H1 (cell line): ENCODE data around the gene USP20. TPM values are rescaled to one million over a fixed set of nuclear protein-coding genes. Genes with fewer than 3 reads are reported as not detected.

Experiments used
- CTCF ChIA-PET: fragments of 300-600 bp; sonication (Branson Sonifier 250); formaldehyde crosslinking; loops from one replicate; lab custom pipeline; 2021; ENCODE audit not compliant: partially characterized antibody; lab: Charles Lee
- POLR2A ChIA-PET: fragments of 300-600 bp; sonication (Branson Sonifier 250); formaldehyde crosslinking; loops from one replicate; lab custom pipeline; 2021; ENCODE audit warnings: inconsistent platforms; ENCODE audit not compliant: partially characterized antibody; lab: Charles Lee
- DNase-seq, 2 experiments: peaks; one replicate each; pipeline versions ENCODE4 v3.0.0 to v3.0.0-alpha.2; 2010 to 2022; ENCODE audit warnings: low spot score in 2 of 2, low read depth in 1 of 2, mixed read lengths in 1 of 2
- FAIRE-seq: peaks from 2 replicates; lab custom pipeline; 2011; peaks lifted over from hg19 to GRCh38; lab: Jason Lieb, UNC
- H2AFZ ChIP-seq: 2 replicates; pipeline ENCODE4 v1.8.1; 2012; ENCODE audit warnings: low read length, inconsistent platforms
- H2AK5ac ChIP-seq: 2 replicates; pipeline ENCODE4 v1.6.1; 2013; ENCODE audit warnings: low read depth, low read length
- H2BK120ac ChIP-seq: replicated peaks from 2 replicates; pipeline ENCODE3; 2013; ENCODE audit warnings: low read depth, low read length, inconsistent platforms
- H2BK12ac ChIP-seq: 2 replicates; pipeline ENCODE4 v1.6.1; 2013; ENCODE audit warnings: low read depth, low read length
- H2BK15ac ChIP-seq: 2 replicates; pipeline ENCODE4 v1.6.1; 2013; ENCODE audit warnings: low read length
- H2BK20ac ChIP-seq: 2 replicates; pipeline ENCODE4 v1.6.1; 2013; ENCODE audit warnings: low read length
- H2BK5ac ChIP-seq: 2 replicates; pipeline ENCODE4 v1.6.1; 2013; ENCODE audit warnings: low read depth, low read length
- H3K14ac ChIP-seq: 2 replicates; pipeline ENCODE4 v1.6.1; 2013; ENCODE audit warnings: inconsistent platforms; ENCODE audit not compliant: insufficient read length
- H3K18ac ChIP-seq: 2 replicates; pipeline ENCODE4 v1.6.1; 2013; ENCODE audit warnings: low read length; ENCODE audit errors: extremely low read depth
- H3K23ac ChIP-seq: 2 replicates; pipeline ENCODE4 v1.6.1; 2013; ENCODE audit warnings: inconsistent platforms; ENCODE audit not compliant: insufficient read length
- H3K23me2 ChIP-seq: 2 replicates; pipeline ENCODE4 v1.6.1; 2013; ENCODE audit warnings: low read depth, low read length
- H3K27ac ChIP-seq: 2 replicates; pipeline ENCODE4 v1.6.1; 2011; ENCODE audit warnings: low read depth, low read length, inconsistent platforms
- H3K27me3 ChIP-seq, 4 experiments: replicated peaks in 1 of 4; 1 replicate in 1 of 4; 2 replicates in 3 of 4; pipeline versions ENCODE4 v1.6.1 to v1.8.1; 2011 to 2013; ENCODE audit warnings: low read length in 3 of 4, mild to moderate bottlenecking in 3 of 4, inconsistent platforms in 2 of 4, mixed read lengths in 2 of 4, moderate library complexity in 1 of 4; ENCODE audit not compliant: control insufficient read depth in 3 of 4, insufficient read depth in 3 of 4; ENCODE audit errors: extremely low read depth in 1 of 4
- H3K36me3 ChIP-seq, 4 experiments: 2 replicates each; pipeline versions ENCODE4 v1.6.1 to v1.8.1; 2011 to 2013; ENCODE audit warnings: mild to moderate bottlenecking in 4 of 4, low read length in 3 of 4, moderate library complexity in 2 of 4, control low read depth in 1 of 4, inconsistent platforms in 1 of 4; ENCODE audit not compliant: insufficient read depth in 4 of 4, control insufficient read depth in 2 of 4
- H3K4ac ChIP-seq: replicated peaks from 2 replicates; pipeline ENCODE3; 2013; ENCODE audit warnings: low read length, low read depth, mixed read lengths, inconsistent platforms; ENCODE audit not compliant: insufficient read length
- H3K4me1 ChIP-seq, 4 experiments: replicated peaks in 1 of 4; 1 replicate in 1 of 4; 2 replicates in 3 of 4; pipeline versions ENCODE4 v1.6.1 to v1.8.1; 2011 to 2013; ENCODE audit warnings: low read length in 3 of 4, inconsistent platforms in 2 of 4, mixed read lengths in 1 of 4; ENCODE audit not compliant: insufficient read depth in 4 of 4, control insufficient read depth in 3 of 4
- H3K4me2 ChIP-seq, 2 experiments: 2 replicates each; pipeline versions ENCODE4 v1.6.1 to v1.8.1; 2011 to 2013; ENCODE audit warnings: low read depth in 2 of 2, low read length in 2 of 2, control low read depth in 1 of 2, inconsistent platforms in 1 of 2, mild to moderate bottlenecking in 1 of 2; ENCODE audit not compliant: insufficient read depth in 1 of 2
- H3K4me3 ChIP-seq, 4 experiments: fragments of 200-600, 300-600 bp in 1 of 4; sonication (generic), shearing (Covaris generic), sonication (Bioruptor Twin) in 1 of 4; 2 replicates each; pipeline versions ENCODE4 v1.5.1 to v1.8.1; 2011 to 2016; ENCODE audit warnings: low read length in 4 of 4, low read depth in 3 of 4, control low read depth in 2 of 4, inconsistent platforms in 2 of 4, mild to moderate bottlenecking in 2 of 4, mixed read lengths in 1 of 4, moderate library complexity in 1 of 4; ENCODE audit not compliant: insufficient read depth in 2 of 4; ENCODE audit errors: extremely low read depth in 1 of 4
- H3K56ac ChIP-seq: replicated peaks from 2 replicates; pipeline ENCODE3; 2013; ENCODE audit warnings: low read depth, mild to moderate bottlenecking, mixed read lengths, low read length, inconsistent platforms; ENCODE audit not compliant: insufficient read length
- H3K79me1 ChIP-seq: 2 replicates; pipeline ENCODE4 v1.6.1; 2013; ENCODE audit warnings: low read depth, low read length, control low read depth
- H3K79me2 ChIP-seq, 2 experiments: 2 replicates each; pipeline versions ENCODE4 v1.6.1 to v1.8.1; 2012 to 2013; ENCODE audit warnings: low read length in 2 of 2, mild to moderate bottlenecking in 2 of 2, inconsistent platforms in 1 of 2; ENCODE audit not compliant: insufficient read depth in 2 of 2, control insufficient read depth in 1 of 2
- H3K9ac ChIP-seq, 4 experiments: replicated peaks in 1 of 4; 1 replicate in 1 of 4; 2 replicates in 3 of 4; pipeline versions ENCODE4 v1.6.1 to v1.8.1; 2011 to 2013; ENCODE audit warnings: low read depth in 3 of 4, low read length in 3 of 4, control low read depth in 2 of 4, mild to moderate bottlenecking in 2 of 4, moderate library complexity in 2 of 4, inconsistent platforms in 1 of 4; ENCODE audit errors: extremely low read depth in 1 of 4
- H3K9me3 ChIP-seq, 2 experiments: 2 replicates each; pipeline versions ENCODE4 v1.6.1 to v1.8.1; 2012 to 2013; ENCODE audit warnings: mild to moderate bottlenecking in 2 of 2, moderate library complexity in 2 of 2, control low read depth in 1 of 2, inconsistent platforms in 1 of 2, low read depth in 1 of 2, low read length in 1 of 2, mixed read lengths in 1 of 2; ENCODE audit not compliant: insufficient read depth in 2 of 2
- H4K20me1 ChIP-seq, 2 experiments: replicated peaks in 1 of 2; 2 replicates each; pipeline versions ENCODE3 to v1.8.1; 2011 to 2013; ENCODE audit warnings: inconsistent platforms in 2 of 2, low read length in 2 of 2, mild to moderate bottlenecking in 1 of 2; ENCODE audit not compliant: insufficient read depth in 2 of 2, control insufficient read depth in 1 of 2
- H4K5ac ChIP-seq: 2 replicates; pipeline ENCODE4 v1.6.1; 2013; ENCODE audit warnings: low read length, low read depth, mixed read lengths, inconsistent platforms; ENCODE audit not compliant: insufficient read length
- H4K8ac ChIP-seq: 2 replicates; pipeline ENCODE4 v1.8.0; 2013; ENCODE audit warnings: mild to moderate bottlenecking, moderate library complexity, low read length, inconsistent platforms; ENCODE audit not compliant: insufficient read depth; ENCODE audit errors: extremely low read depth
- H4K91ac ChIP-seq: replicated peaks from 2 replicates; pipeline ENCODE3; 2013; ENCODE audit warnings: low read length, mixed read lengths, inconsistent platforms; ENCODE audit not compliant: insufficient read length
- CREB1 ChIP-seq: IDR thresholded peaks from 2 replicates; pipeline ENCODE4 v1.6.1; 2012; ENCODE audit warnings: inconsistent platforms
- HDAC6 ChIP-seq: IDR thresholded peaks from one replicate; pipeline ENCODE4 v1.7.1; 2012; ENCODE audit warnings: low read depth, mild to moderate bottlenecking, inconsistent platforms, low read length, moderate library complexity
- KDM5A ChIP-seq: fragments of 200-600 bp; IDR thresholded peaks from 2 replicates; pipeline ENCODE4 v1.7.1; 2012; ENCODE audit warnings: mild to moderate bottlenecking, low read length, inconsistent platforms, mixed read lengths
- PHF8 ChIP-seq: fragments of 200-600 bp; sonication (generic); conservative IDR thresholded peaks from 2 replicates; pipeline ENCODE4 v1.7.1; 2012; ENCODE audit warnings: low read depth, mild to moderate bottlenecking, inconsistent platforms, low read length, moderate library complexity
- POLR2AphosphoS5 ChIP-seq: IDR thresholded peaks from 2 replicates; pipeline ENCODE4 v1.6.1; 2011; ENCODE audit warnings: low read depth, low read length
- RFX5 ChIP-seq: IDR thresholded peaks from 2 replicates; pipeline ENCODE4 v1.6.1; 2011; ENCODE audit warnings: low read depth, low read length, improper control_type of control experiment, borderline replicate concordance
- SP4 ChIP-seq: IDR thresholded peaks from 2 replicates; pipeline ENCODE4 v1.6.1; 2012; ENCODE audit warnings: low read length, inconsistent platforms
- TAF7 ChIP-seq: optimal IDR thresholded peaks from 2 replicates; pipeline ENCODE3; 2011; ENCODE audit warnings: low read depth, mild to moderate bottlenecking, inconsistent platforms, low read length, moderate library complexity, borderline replicate concordance
- WGBS, 2 experiments: shearing (Covaris generic) in 1 of 2; methylation state at CpG; one replicate each; pipeline versions ENCODE4 v1.1.6 to v1.1.7; 2013 to 2015; ENCODE audit warnings: low lambda C conversion rate in 2 of 2, mixed read lengths in 2 of 2, inconsistent platforms in 1 of 2, low coverage in 1 of 2, missing lambda C conversion rate in 1 of 2; ENCODE audit not compliant: insufficient replicate concordance in 2 of 2, insufficient coverage in 1 of 2, insufficient read length in 1 of 2; ENCODE audit errors: extremely low coverage in 1 of 2, missing lambda C conversion rate in 1 of 2; 5-methylcytosine and 5-hydroxymethylcytosine counted together
- polyA plus RNA-seq, 7 experiments: library from polyadenylated mRNA; depleted of rRNA in 3 of 7; stranded (reverse) in 5 of 7; unstranded in 2 of 7; fragments of >200 nt in 5 of 7; fragments of 200-250 nt in 2 of 7; gene quantifications; 1 replicate in 5 of 7; 2 replicates in 1 of 7; 4 replicates in 1 of 7; pipeline versions ENCODE4 v1.2.1 to v1.2.3, GENCODE V29; 2011 to 2013; ENCODE audit warnings: missing spikeins in 2 of 7, mixed read lengths in 2 of 7
- total RNA-seq: library from RNA; stranded (reverse); fragmentation: NEBNext Ultra II Directional; extraction: Animal tissue kit (Norgen Biotek cat#: 25700); gene quantifications from 2 replicates; pipeline ENCODE4 v1.2.1, GENCODE V29; 2021

Gene USP20
- total and polyA plus RNA-seq, 2 of the 8 experiments (the other 6 are each of a cell fraction or from before 2014, with no cell fraction given), result 13.4 to 23.0 TPM

GRCh38 chr9:129857207-129857606, 21.9 kb downstream of the USP20 start:
- 89% methylated on average over 7 of the region's 7 CpGs; no CpG with 5 or more reads in 1 of the 2 experiments for WGBS, 2 experiments
- FAIRE-seq, result no peak

More at GRCh38 chr9:129857207-129857606, 21.9 kb downstream of the USP20 start:
- H3K4me1 ChIP-seq, result no peaks in the 10 kb centered on the region
- H2AFZ ChIP-seq, result no peak overlapping the region
- no peak overlapping the region for H2AK5ac ChIP-seq
- no peak overlapping the region for H3K14ac ChIP-seq
- H3K56ac ChIP-seq, result no peak overlapping the region
- TF ChIP-seq TAF7 (no peak), POLR2AphosphoS5 (no peak), CREB1 (no peak), KDM5A (no peak), HDAC6 (no peak), PHF8 (no peak), SP4 (no peak), RFX5 (no peak)
- peaks cover 4% of the 10 kb centered on the region in 2 experiments for H4K20me1 ChIP-seq
- H3K27me3 ChIP-seq, result no peaks in the 10 kb centered on the region
- H3K4ac ChIP-seq, result no peak overlapping the region
- no peak overlapping the region for H2BK20ac ChIP-seq
- H3K79me1 ChIP-seq, result no peaks in the 10 kb centered on the region
- H2BK120ac ChIP-seq, result no peak overlapping the region
- no peaks in the 10 kb centered on the region for H3K9me3 ChIP-seq
- H4K5ac ChIP-seq, result no peak overlapping the region
- no peak overlapping the region for H4K8ac ChIP-seq
- H3K4me3 ChIP-seq, result no peak overlapping the region
- H3K23ac ChIP-seq, result no peak overlapping the region
- H3K4me2 ChIP-seq, result no peak overlapping the region
- H3K9ac ChIP-seq, result no peak overlapping the region; a peak in 1 of 7 replicates
- CTCF ChIA-PET, result no interaction called here
- H2BK15ac ChIP-seq, result no peak overlapping the region
- no peaks in the 10 kb centered on the region for H3K79me2 ChIP-seq
- no peak overlapping the region for H4K91ac ChIP-seq
- H3K27ac ChIP-seq, result no peak overlapping the region
- peaks cover 0 to 9% (median under 1%) of the 10 kb centered on the region in 4 experiments; a peak in 4 of 8 replicates for H3K36me3 ChIP-seq
- no peak for DNase-seq
- no peaks in the 10 kb centered on the region for H3K23me2 ChIP-seq
- no peak overlapping the region for H2BK12ac ChIP-seq
- H3K18ac ChIP-seq, result no peak overlapping the region
- POLR2A ChIA-PET, result no interaction called here
- no peak overlapping the region for H2BK5ac ChIP-seq
